HFF-Myc (cell line): ENCODE results near the gene THRAP3.

ENCODE experiments used
- DNase-seq: peaks from one replicate; pipeline ENCODE4 v3.0.0-alpha.2; 2011; ENCODE audit warnings: low read depth; ENCODE audit errors: extremely low read depth
- H3K4me3 ChIP-seq: replicated peaks from 2 replicates; pipeline ENCODE4 v1.5.1; 2011; ENCODE audit warnings: low read depth, mild to moderate bottlenecking, control low read depth, low read length
- CTCF ChIP-seq: IDR thresholded peaks from 2 replicates; pipeline ENCODE4 v1.5.1; 2012; ENCODE audit warnings: mild to moderate bottlenecking, low read depth, low read length, control low read depth; ENCODE audit errors: missing control alignments

THRAP3 gene

GRCh38 chr1:36327421-36328087 is 103.3 kb downstream of the THRAP3 start:
- no peak overlapping the region for H3K4me3 ChIP-seq
- no peak for TF ChIP-seq CTCF
- DNase-seq: no peak

GRCh38 chr1:36328088-36328480 is 103.8 kb downstream of the THRAP3 start:
- no peak overlapping the region for H3K4me3 ChIP-seq
- no peak for TF ChIP-seq CTCF
- DNase-seq: no peak

GRCh38 chr1:36328713-36329112 is 104.5 kb downstream of the THRAP3 start:
- H3K4me3 ChIP-seq: no peak overlapping the region
- no peak for TF ChIP-seq CTCF
- no peak for DNase-seq

- H3K4me3 ChIP-seq: no peak overlapping the region
- DNase-seq: no peak
- no peak for TF ChIP-seq CTCF
Measured at GRCh38 chr1:36329817-36330216, 105.6 kb downstream of the THRAP3 start.

GRCh38 chr1:36330940-36331339 is 106.7 kb downstream of the THRAP3 start:
- TF ChIP-seq CTCF: no peak
- H3K4me3 ChIP-seq: no peak overlapping the region
- no peak for DNase-seq

GRCh38 chr1:36337830-36338229 is 113.6 kb downstream of the THRAP3 start:
- no peak for DNase-seq
- TF ChIP-seq CTCF: no peak
- H3K4me3 ChIP-seq: no peak overlapping the region

- H3K4me3 ChIP-seq: no peak overlapping the region
- no peak for DNase-seq
- no peak for TF ChIP-seq CTCF
Measured at GRCh38 chr1:36339215-36339614, 115.0 kb downstream of the THRAP3 start.
